K562 (cell line): ENCODE data around the gene HBM. TPM values are rescaled to one million over a fixed set of nuclear protein-coding genes. Genes with fewer than 3 reads are reported as not detected.
A peak's percentile ranks its signal among the peaks of the same experiment; 100 is the strongest.

Experiments
- ETV1 ChIP-seq: fragments of 450-650 bp; conservative IDR thresholded peaks from 2 replicates; pipeline ENCODE4 v1.6.1; 2016; ENCODE audit warnings: missing genetic modification characterization, control low read depth, low read depth, missing compliant biosample characterization
- GABPB2 ChIP-seq: fragments of 250-450 bp; sonication (Bioruptor Pico); conservative IDR thresholded peaks from 2 replicates; pipeline ENCODE4 v1.5.1; 2021; ENCODE audit warnings: mild to moderate bottlenecking
- MCM2 ChIP-seq: fragments of 450-650 bp; IDR thresholded peaks from 2 replicates; pipeline ENCODE4 v1.6.1; 2017; ENCODE audit warnings: low read depth, mild to moderate bottlenecking
- NFRKB ChIP-seq: fragments of 450-650 bp; IDR thresholded peaks from 2 replicates; pipeline ENCODE4 v1.6.1; 2016; ENCODE audit warnings: low read depth
- PCBP2 ChIP-seq: fragments of 200-400 bp; formaldehyde crosslinking; IDR thresholded peaks from 2 replicates; pipeline ENCODE4 v1.6.1; 2018; ENCODE audit warnings: low read length, low read depth, mild to moderate bottlenecking, moderate library complexity; ENCODE audit not compliant: poor library complexity, severe bottlenecking
- PHF8 ChIP-seq: fragments of 200-600 bp; sonication (generic); IDR thresholded peaks from 2 replicates; pipeline ENCODE4 v1.6.1; 2012; ENCODE audit warnings: mixed run types, mild to moderate bottlenecking, inconsistent platforms, low read length, moderate library complexity, borderline replicate concordance
- POLR2A ChIP-seq: fragments of 450-650 bp; conservative IDR thresholded peaks from 2 replicates; pipeline ENCODE4 v1.6.1; 2016
- PRDM10 ChIP-seq: fragments of 450-650 bp; IDR thresholded peaks from 2 replicates; pipeline ENCODE4 v1.6.1; 2018; ENCODE audit not compliant: partially characterized antibody
- RBBP5 ChIP-seq: fragments of 200-600 bp; sonication (generic); IDR thresholded peaks from 2 replicates; pipeline ENCODE4 v1.6.1; 2012; ENCODE audit warnings: borderline replicate concordance, mild to moderate bottlenecking, low read length, control low read depth, inconsistent platforms; ENCODE audit not compliant: insufficient read depth, poor library complexity, severe bottlenecking
- RBM22 ChIP-seq: fragments of 200-400 bp; formaldehyde crosslinking; IDR thresholded peaks from 2 replicates; pipeline ENCODE4 v1.6.1; 2018; ENCODE audit warnings: low read length, low read depth; ENCODE audit not compliant: poor library complexity, severe bottlenecking
- SRF ChIP-seq, 2 experiments: fragments of 250-450, 450-650 bp in 1 of 2; sonication (Bioruptor Pico) in 1 of 2; sonication (generic) in 1 of 2; formaldehyde crosslinking; IDR thresholded peaks; 2 replicates each; pipeline versions ENCODE4 v1.5.0 to v1.5.1; 2020 to 2022; ENCODE audit warnings: mild to moderate bottlenecking in 1 of 2, missing genetic modification reagents in 1 of 2
- VEZF1 ChIP-seq: fragments of 200-800 bp; sonication (Bioruptor generic); IDR thresholded peaks from 2 replicates; pipeline ENCODE4 v1.6.1; 2017; ENCODE audit warnings: missing genetic modification characterization, missing compliant biosample characterization
- ZBTB7A ChIP-seq: IDR thresholded peaks from 2 replicates; pipeline ENCODE4 v1.6.1; 2011; ENCODE audit warnings: low read depth, mild to moderate bottlenecking, low read length, moderate library complexity, borderline replicate concordance; ENCODE audit not compliant: control insufficient read depth
- ZNF551 ChIP-seq: fragments of 250-450 bp; sonication (Bioruptor Pico); IDR thresholded peaks from 2 replicates; pipeline ENCODE4 v1.5.0; 2021; ENCODE audit warnings: mild to moderate bottlenecking, moderate library complexity
- polyA plus RNA-seq, 8 experiments: library from polyadenylated mRNA; depleted of rRNA in 4 of 8; stranded (reverse) in 5 of 8; unstranded in 3 of 8; fragments of >200 nt; fragmentation: Nextera tagmentation in 2 of 8; fragmentation: Illumina TruSeq in 1 of 8; extraction: Ambion mirVana in 2 of 8; extraction: Trizol in 1 of 8; gene quantifications; 2 replicates each; pipeline versions ENCODE4 v1.2.1 to v1.2.3, GENCODE V29; 2011 to 2014; ENCODE audit warnings: inconsistent platforms in 1 of 8, missing spikeins in 1 of 8
- total RNA-seq, 7 experiments: library from RNA; depleted of rRNA in 6 of 7; stranded (reverse); fragments of >200 nt in 6 of 7; fragmentation: Illumina TruSeq in 2 of 7; extraction: Trizol in 2 of 7; gene quantifications; 2 replicates each; pipeline versions ENCODE4 v1.2.1 to v1.2.3, GENCODE V29; 2011 to 2021; ENCODE audit warnings: low replicate concordance in 1 of 7
- TF ChIP-seq, protein P1 (sequence below): sonication (generic); formaldehyde crosslinking; IDR thresholded peaks from 2 replicates; pipeline ENCODE4 v1.8.0; 2022; ENCODE audit warnings: mild to moderate bottlenecking, missing genetic modification reagents
- TF ChIP-seq, protein P2 (sequence below): sonication (generic); formaldehyde crosslinking; IDR thresholded peaks from 2 replicates; pipeline ENCODE4 v1.8.0; 2022; ENCODE audit warnings: missing genetic modification reagents, mild to moderate bottlenecking, moderate library complexity, borderline replicate concordance
- TF ChIP-seq, protein P3 (sequence below), 2 experiments: fragments of 200-800 bp in 1 of 2; sonication (Bioruptor generic) in 1 of 2; sonication (generic) in 1 of 2; formaldehyde crosslinking in 1 of 2; IDR thresholded peaks in 1 of 2; conservative IDR thresholded peaks in 1 of 2; 2 replicates each; pipeline versions ENCODE4 v1.5.0 to v1.6.1; 2016 to 2020; ENCODE audit warnings: missing compliant biosample characterization in 1 of 2, missing genetic modification characterization in 1 of 2, missing genetic modification reagents in 1 of 2

The HBM gene
- total and polyA plus RNA-seq, 9 of the 15 experiments (the other 6 are each of a cell fraction or from before 2014, with no cell fraction given) = not detected

- TF ChIP-seq PRDM10 (peak; percentile 18), ETV1 (no peak), SRF (CRISPR knock-in tag; IDR thresholded peaks at IDR 0.05) (no peak), MCM2 (no peak), ZNF551 (no peak), NFRKB (no peak), RBM22 (no peak), POLR2A (peak; percentile 66), PHF8 (peak; percentile 14; the same call in 1 of the 2 replicates), ZBTB7A (peak; percentile 83), RBBP5 (peak; percentile 43), GABPB2 (CRISPR knock-in tag) (no peak), VEZF1 (CRISPR knock-in tag) (peak; percentile 49; the same call in 1 of the 2 replicates), PCBP2 (no peak)
- TF ChIP-seq, protein P1, sequence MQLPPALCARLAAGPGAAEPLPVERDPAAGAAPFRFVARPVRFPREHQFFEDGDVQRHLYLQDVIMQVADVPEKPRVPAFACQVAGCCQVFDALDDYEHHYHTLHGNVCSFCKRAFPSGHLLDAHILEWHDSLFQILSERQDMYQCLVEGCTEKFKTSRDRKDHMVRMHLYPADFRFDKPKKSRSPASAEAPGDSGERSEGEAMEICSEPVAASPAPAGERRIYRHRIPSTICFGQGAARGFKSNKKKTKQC (CRISPR knock-in tag) = no peak
- TF ChIP-seq, protein P2, sequence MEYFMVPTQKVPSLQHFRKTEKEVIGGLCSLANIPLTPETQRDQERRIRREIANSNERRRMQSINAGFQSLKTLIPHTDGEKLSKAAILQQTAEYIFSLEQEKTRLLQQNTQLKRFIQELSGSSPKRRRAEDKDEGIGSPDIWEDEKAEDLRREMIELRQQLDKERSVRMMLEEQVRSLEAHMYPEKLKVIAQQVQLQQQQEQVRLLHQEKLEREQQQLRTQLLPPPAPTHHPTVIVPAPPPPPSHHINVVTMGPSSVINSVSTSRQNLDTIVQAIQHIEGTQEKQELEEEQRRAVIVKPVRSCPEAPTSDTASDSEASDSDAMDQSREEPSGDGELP = no peak
- TF ChIP-seq, protein P3, sequence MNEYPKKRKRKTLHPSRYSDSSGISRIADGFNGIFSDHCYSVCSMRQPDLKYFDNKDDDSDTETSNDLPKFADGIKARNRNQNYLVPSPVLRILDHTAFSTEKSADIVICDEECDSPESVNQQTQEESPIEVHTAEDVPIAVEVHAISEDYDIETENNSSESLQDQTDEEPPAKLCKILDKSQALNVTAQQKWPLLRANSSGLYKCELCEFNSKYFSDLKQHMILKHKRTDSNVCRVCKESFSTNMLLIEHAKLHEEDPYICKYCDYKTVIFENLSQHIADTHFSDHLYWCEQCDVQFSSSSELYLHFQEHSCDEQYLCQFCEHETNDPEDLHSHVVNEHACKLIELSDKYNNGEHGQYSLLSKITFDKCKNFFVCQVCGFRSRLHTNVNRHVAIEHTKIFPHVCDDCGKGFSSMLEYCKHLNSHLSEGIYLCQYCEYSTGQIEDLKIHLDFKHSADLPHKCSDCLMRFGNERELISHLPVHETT (CRISPR knock-in tag; conservative IDR thresholded peaks at IDR 0.05 in 1 of 2, IDR thresholded peaks at IDR 0.05 in 1 of 2) = no peak
These were observed 13.3 kb upstream of the HBM start, which contains the start of gene HBZ (continued) for GRCh38 chr16:152141-153128.
